ENCODE data around the gene CNTNAP2. TPM values are rescaled to one million over a fixed set of nuclear protein-coding genes. Genes with fewer than 3 reads are reported as not detected.
"Not testable (repeated sequence)": the region's sequence is repeated elsewhere in the genome, so short reads cannot be mapped to it uniquely, and the experiment has no call there.

Gene CNTNAP2
- total RNA-seq, 1 donor from 2014 or later: 0.22 TPM

DNA sequence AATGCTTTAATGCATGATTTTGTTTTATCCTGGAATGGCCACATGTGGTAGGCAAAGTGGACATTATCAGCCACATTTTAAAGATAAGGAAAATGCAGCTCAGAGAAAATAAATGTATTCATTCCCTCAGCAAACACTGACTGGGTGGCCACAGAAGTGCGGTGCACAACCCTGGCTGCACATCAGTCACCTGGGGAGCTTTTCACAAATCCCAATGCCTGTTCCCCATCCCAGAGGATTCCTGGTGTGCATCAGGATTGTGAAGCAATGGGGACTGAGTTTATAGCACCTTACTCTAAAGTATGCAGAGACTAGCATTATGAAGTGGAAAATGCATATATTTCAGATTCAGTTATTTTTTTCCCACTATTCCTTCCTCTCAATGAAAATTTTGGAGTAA lies 2280.5 kb downstream of the CNTNAP2 start:
- intact Hi-C loops (cut with micrococcal nuclease): no loop called here
- ATAC-seq: no peak
- DNase-seq: no peak

DNA sequence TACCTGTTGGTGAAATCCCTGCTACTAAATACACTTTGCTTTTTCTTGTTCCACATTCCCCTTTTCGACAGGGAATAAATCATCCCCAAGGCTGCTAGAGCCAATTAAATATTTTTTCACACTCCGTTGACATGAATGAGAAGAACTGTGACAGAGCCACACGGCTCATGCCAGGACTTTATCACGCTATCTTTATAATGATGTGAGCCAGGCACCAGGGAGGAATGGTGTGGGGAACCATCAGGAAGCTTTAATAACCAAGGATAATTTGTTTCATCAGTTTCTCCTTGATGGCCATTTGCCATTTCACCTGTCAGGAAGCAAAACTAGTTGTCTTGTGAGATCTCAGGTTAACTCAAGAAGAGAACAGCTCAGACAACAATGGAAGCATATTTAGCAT lies 2280.9 kb downstream of the CNTNAP2 start:
- ATAC-seq (no peak), DNase-seq (no peak)
- intact Hi-C loops (cut with micrococcal nuclease): no loop called here

- intact Hi-C loops (cut with micrococcal nuclease): no loop called here
- no peak for ATAC-seq
- no peak for DNase-seq
Measured at GRCh38 chr7:148397985-148398384, 2281.4 kb downstream of the CNTNAP2 start.

DNA sequence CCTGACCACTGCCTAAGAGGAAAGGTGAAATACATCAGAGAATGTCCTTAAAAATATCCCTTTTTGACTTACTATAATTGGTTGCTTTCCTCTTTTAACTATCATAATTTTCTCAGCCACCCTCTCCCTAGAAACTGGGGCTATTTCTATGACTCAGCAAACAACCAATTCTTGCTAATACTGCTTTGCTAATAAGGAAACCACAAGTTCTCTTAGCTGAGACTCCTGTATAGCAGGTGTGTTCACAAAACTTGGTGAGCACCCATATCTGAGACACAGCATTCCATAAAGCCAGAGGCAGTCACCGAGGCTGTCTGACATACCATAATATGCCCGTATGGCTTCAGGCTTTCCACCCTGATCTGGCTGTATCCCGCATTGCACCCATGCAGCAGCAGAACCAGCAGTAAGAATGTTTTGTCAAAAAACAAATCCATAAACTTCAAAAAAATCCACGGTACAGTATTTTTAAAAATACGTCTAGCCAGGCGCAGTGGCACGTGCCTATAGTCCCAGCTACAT lies 2282.3 kb downstream of the CNTNAP2 start:
- ATAC-seq (no peak), DNase-seq (no peak)
- intact Hi-C loops (cut with micrococcal nuclease): no loop called here

- intact Hi-C loops (cut with micrococcal nuclease): no loop called here
- ATAC-seq: no peak
- DNase-seq: peak; percentile 39
Measured at GRCh38 chr7:148400101-148400500, 2283.5 kb downstream of the CNTNAP2 start.

DNA sequence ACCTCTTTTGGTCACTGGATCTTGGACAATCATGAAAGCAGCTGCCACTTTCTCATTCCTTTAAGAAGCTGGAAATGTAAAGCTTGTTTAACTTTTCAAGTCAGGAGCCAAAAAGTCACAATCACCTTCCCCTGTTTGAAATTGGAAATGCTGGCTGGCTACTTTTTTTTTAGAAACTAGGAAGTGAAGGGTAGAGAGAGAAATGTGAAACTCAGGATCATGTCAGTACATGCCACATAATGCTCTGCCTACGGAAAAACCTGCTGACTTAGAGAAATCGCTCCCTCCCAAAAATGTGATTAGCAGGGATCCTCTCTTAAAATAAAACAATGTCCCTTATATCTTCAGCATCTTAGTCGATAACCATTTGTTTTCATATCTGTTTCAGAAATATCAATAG lies 2285.6 kb downstream of the CNTNAP2 start:
- no peak for ATAC-seq
- DNase-seq: no peak
- intact Hi-C loops (cut with micrococcal nuclease): no loop called here

DNA sequence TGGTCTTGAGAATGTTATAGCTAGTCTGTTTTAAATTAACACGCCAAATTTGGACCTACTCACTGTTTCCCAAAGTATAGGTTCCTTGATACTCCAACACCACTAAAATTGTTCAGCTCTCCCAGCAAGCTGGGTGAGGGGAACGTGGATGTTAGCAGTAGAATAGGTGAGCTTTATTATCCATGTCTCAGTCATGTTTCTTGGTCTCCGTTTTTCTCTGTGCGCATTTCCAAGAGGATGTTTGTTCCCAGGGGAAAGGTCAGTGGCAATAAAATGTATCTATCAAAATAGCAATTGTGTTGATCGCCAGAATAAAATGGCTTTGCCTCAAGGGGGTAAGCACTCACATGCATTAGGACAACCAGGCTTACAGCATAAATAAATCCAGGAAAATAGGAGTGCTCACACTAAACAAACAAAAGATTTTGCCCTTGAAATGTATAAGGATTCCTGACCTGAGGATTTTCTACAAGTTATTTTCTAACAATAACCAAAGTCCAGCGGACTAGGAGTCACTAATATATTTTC lies 2286.9 kb downstream of the CNTNAP2 start:
- intact Hi-C loops (cut with micrococcal nuclease): no loop called here

DNA sequence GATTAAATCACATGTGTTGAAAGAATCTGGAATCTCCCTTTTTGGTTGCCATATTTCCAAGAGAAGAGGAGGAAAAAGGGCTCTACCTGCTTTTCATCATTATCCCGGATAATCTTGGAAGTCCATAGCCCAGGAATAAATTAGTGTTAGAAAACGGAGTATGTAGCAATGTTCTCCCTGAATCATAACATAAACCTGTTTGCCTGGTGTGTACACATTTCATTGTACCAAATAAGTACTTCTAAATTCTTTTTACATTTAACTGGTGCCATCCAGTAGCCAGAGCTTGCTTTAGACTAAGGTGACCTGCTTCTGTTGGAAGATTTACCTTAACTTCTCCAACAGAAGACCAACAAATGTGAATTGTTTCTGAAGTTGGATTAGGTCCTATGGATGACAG lies 2291.7 kb downstream of the CNTNAP2 start:
- intact Hi-C loops (cut with micrococcal nuclease): no loop called here
- no peak for DNase-seq
- no peak for ATAC-seq

More for the DNA sequence above, 2286.9 kb downstream of the CNTNAP2 start:
- DNase-seq (no peak), ATAC-seq (no peak)

GRCh38 chr7:148410905-148411304 lies 2294.3 kb downstream of the CNTNAP2 start:
- intact Hi-C loops (cut with micrococcal nuclease): no loop called here
- DNase-seq (no peak), ATAC-seq (no peak)

DNA sequence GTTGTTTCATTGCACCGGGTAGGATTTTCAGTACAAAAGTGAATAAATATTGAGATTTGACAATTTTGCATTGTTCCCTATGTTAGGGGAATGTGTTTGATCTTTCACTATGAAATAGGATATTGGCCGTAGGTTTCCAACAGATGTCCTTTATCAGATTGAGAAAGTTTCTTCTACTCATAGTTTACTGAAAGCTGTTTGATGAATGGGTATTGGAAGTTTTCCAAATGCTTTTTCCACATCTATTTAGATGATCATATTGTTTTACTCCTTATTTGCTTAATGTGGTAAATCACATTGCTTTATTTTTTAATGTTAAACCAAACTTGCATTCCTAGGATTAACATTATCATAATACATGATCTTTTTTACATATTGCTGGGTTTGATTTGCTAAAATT lies 2296.1 kb downstream of the CNTNAP2 start:
- intact Hi-C loops (cut with micrococcal nuclease): no loop called here
- no peak for ATAC-seq

DNA sequence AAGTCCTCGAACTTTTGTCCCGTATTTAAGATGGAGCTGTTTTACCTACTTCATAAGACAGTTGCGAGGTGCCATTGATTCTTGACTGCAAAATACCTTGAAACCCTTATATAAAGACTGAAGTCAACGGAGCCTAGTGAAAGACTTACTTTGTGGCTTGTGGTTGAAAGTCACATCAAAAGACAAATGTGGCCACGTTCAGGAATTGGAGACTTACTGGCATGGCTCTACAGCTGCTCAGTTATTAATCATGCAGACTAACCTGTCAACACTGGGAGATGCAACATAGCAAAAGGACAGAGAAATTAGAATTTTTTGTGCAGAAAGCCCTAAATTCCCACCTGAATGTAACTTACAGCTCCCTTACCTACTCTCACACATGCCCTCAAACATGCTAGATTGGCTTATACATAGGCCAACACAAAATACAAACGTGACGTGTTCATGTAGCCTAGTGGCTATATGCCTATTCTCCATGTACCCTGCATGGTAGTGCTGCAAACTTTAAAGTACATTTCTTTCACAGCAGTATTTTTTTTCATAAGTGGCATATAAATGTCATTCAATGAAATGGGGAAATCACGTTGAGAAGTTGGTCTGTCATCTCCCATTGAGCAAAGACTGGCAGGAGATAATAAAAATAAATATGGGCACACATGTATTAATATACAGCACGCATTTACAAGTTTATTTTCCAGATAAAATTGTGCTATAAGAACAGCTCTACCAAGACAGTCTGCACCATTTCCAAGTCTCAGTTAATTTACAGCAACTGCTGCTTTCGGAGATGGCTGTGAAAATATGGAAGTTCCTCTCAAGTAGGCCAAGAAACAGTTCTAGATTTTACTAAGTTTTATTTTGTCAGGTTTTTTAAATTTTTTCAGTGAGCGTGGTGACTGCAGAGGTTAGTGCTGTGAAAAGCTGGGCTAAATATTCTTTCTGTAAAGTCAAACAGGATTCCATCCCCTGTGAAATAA lies 2303.5 kb downstream of the CNTNAP2 start:
- DNase-seq: no peak
- ATAC-seq: no peak

More for the DNA sequence above, 2296.1 kb downstream of the CNTNAP2 start:
- no peak for DNase-seq

GRCh38 chr7:148422030-148422429 lies 2305.4 kb downstream of the CNTNAP2 start:
- DNase-seq (no peak), ATAC-seq (no peak)
- intact Hi-C loops (cut with micrococcal nuclease): no loop called here

More for the DNA sequence above, 2303.5 kb downstream of the CNTNAP2 start:
- intact Hi-C loops (cut with micrococcal nuclease): no loop called here

DNA sequence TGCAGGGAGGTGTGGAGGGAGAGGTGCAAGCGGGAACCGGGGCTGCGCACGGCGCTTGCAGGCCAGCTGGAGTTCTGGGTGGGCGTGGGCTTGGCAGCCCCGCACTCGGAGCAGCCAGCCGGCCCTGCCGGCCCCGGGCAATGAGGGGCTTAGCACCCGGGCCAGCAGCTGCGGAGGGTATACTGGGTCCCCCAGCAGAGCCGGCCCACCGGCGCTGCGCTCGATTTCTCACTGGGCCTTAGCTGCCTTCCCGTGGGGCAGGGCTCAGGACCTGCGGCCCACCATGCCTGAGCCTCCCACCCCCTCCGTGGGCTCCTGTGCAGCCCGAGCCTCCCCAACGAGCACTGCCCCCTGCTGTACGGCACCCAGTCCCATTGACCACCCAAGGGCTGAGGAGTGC lies 2309.8 kb downstream of the CNTNAP2 start:
- ATAC-seq; intact Hi-C loops (cut with micrococcal nuclease); DNase-seq: not testable (repeated sequence)

GRCh38 chr7:148430690-148431089 lies 2314.1 kb downstream of the CNTNAP2 start:
- intact Hi-C loops (cut with micrococcal nuclease); ATAC-seq; DNase-seq: not testable (repeated sequence)

DNA sequence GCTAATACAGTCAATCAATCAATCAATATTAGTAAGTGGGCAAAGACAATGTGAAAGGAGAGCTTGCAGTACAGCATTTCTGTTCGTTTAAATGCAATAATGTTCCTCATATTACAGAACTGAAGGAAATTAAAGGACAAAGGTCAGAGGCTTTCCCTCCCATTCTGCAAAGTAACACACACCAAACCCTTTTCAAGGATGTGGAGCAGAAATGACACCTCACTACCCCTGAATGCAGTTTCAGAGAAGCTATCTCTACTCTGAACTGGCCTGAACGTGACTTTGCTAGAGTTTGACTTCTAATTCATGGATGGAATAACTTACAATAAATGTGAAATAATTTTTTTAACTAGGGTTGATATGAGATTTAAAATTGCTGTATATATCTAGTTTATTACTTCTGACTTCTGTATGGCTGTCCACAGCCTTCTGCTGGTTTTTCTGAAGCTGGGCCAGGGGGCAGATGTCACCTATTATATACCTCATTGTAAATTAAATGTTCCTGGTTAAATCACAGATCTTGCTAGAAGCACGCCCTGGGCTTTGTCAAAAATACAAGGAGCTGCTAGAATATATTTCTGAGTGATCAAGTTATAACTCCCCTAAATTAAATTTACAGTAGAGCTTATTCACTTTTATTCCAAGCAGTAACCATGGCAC lies 2317.1 kb downstream of the CNTNAP2 start:
- intact Hi-C loops (cut with micrococcal nuclease): no loop called here
- no peak for ATAC-seq
- no peak for DNase-seq

DNA sequence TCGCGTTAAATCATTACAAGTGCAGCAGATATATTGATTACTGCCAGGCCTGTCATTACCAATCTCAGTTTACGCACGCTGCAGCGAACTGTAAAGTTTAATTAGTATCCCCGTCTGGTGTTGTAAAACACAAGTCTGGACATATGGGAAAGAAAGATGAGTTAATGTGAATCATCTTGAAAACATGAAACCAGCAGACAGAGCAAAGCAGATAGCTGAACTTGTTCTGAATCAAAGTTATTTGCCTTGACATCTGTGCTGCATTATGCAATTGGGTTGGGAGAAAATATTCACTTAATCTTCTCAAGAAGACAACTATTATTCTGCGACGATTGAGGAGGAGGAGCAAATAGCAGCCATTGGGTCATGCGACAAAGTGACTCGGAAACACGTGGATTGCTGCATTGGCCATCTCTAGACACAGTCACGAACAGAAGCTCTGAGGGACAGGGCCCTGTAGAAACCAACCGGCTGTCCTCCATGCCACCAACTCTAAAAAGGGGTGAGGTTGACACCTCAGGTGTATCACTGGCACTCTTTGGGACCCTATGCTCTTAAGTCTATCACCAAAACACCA lies 2317.7 kb downstream of the CNTNAP2 start:
- no peak for ATAC-seq
- DNase-seq: no peak

DNA sequence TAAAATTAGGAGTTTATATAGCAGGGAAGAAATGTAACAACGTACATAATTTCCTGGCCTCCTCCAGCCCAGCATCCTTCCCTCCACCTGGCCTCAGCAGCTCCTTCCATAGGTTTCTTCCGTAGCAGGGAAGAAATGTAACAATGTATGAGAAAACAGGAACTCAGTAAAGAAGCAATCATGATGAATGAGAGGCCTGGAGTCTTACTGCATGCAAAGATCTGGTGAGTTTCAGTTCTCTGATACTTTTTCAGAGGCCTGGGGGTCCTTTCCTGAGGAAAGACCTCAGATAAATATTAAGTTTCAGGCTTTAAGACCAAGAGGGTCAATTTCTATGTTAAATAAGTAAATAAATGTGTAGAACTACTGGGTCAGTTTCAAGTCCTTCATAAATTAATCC lies 2318.3 kb downstream of the CNTNAP2 start:
- intact Hi-C loops (cut with micrococcal nuclease): no loop called here
- ATAC-seq: no peak
- no peak for DNase-seq

More for the DNA sequence above, 2317.7 kb downstream of the CNTNAP2 start:
- intact Hi-C loops (cut with micrococcal nuclease): no loop called here

GRCh38 chr7:148435715-148436114 lies 2319.1 kb downstream of the CNTNAP2 start:
- DNase-seq (no peak), ATAC-seq (no peak)
- intact Hi-C loops (cut with micrococcal nuclease): no loop called here

GRCh38 chr7:148436135-148436534 lies 2319.5 kb downstream of the CNTNAP2 start:
- DNase-seq (no peak), ATAC-seq (no peak)
- intact Hi-C loops (cut with micrococcal nuclease): no loop called here

All from left ventricle myocardium superior (tissue), 1 donor.